Keratinocyte (primary cell): ENCODE data around the gene PRAMEF17. TPM values are rescaled to one million over a fixed set of nuclear protein-coding genes. Genes with fewer than 3 reads are reported as not detected.
"Not testable (repeated sequence)": the region's sequence is repeated elsewhere in the genome, so short reads cannot be mapped to it uniquely, and the experiment has no call there.

Experiments
- DNase-seq: peaks from one replicate; pipeline ENCODE4 v3.0.0-alpha.2; 2011; ENCODE audit warnings: low read depth, missing footprints, low spot score
- FAIRE-seq: peaks from 2 replicates; lab custom pipeline; 2011; peaks lifted over from hg19 to GRCh38; lab: Jason Lieb, UNC
- H2AFZ ChIP-seq: 2 replicates; pipeline ENCODE4 v1.6.0; 2012; ENCODE audit warnings: low read length, control low read depth, inconsistent platforms; ENCODE audit not compliant: control insufficient read depth
- H3K27ac ChIP-seq: 2 replicates; pipeline ENCODE4 v1.5.1; 2011; ENCODE audit warnings: low read length; ENCODE audit not compliant: control insufficient read depth, insufficient read depth
- H3K27me3 ChIP-seq: 3 replicates; pipeline ENCODE4 v1.6.0; 2011; ENCODE audit warnings: low read length; ENCODE audit not compliant: control insufficient read depth, insufficient read depth; ENCODE audit errors: extremely low read depth
- H3K36me3 ChIP-seq, 2 experiments: 2 replicates in 1 of 2; 3 replicates in 1 of 2; pipeline ENCODE4 v1.5.1; 2011; ENCODE audit warnings: low read length in 2 of 2, mild to moderate bottlenecking in 1 of 2; ENCODE audit not compliant: control insufficient read depth in 2 of 2, insufficient read depth in 2 of 2; ENCODE audit errors: extremely low read depth in 1 of 2
- H3K4me1 ChIP-seq: 3 replicates; pipeline ENCODE4 v1.5.1; 2011; ENCODE audit warnings: low read length; ENCODE audit not compliant: control insufficient read depth, insufficient read depth; ENCODE audit errors: extremely low read depth
- H3K4me2 ChIP-seq: 3 replicates; pipeline ENCODE4 v1.6.0; 2011; ENCODE audit warnings: low read depth, low read length; ENCODE audit not compliant: control insufficient read depth, insufficient read depth; ENCODE audit errors: extremely low read depth
- H3K4me3 ChIP-seq, 3 experiments: fragments of 200-600 bp in 1 of 3; sonication (generic) in 1 of 3; 2 replicates in 2 of 3; 3 replicates in 1 of 3; pipeline ENCODE4 v1.5.1; 2011 to 2016; ENCODE audit warnings: low read length in 3 of 3, mild to moderate bottlenecking in 3 of 3, control low read depth in 2 of 3, inconsistent platforms in 1 of 3, low read depth in 1 of 3, mixed read lengths in 1 of 3, mixed run types in 1 of 3, moderate library complexity in 1 of 3; ENCODE audit not compliant: control insufficient read depth in 2 of 3, insufficient read depth in 2 of 3; ENCODE audit errors: extremely low read depth in 1 of 3
- H3K79me2 ChIP-seq: 2 replicates; pipeline ENCODE4 v1.6.0; 2012; ENCODE audit warnings: low read length; ENCODE audit not compliant: control insufficient read depth, insufficient read depth
- H3K9ac ChIP-seq: 3 replicates; pipeline ENCODE4 v1.6.0; 2011; ENCODE audit warnings: low read length; ENCODE audit not compliant: control insufficient read depth, insufficient read depth; ENCODE audit errors: extremely low read depth
- H3K9me1 ChIP-seq: 3 replicates; pipeline ENCODE4 v1.6.0; 2011; ENCODE audit warnings: low read length; ENCODE audit not compliant: control insufficient read depth, insufficient read depth; ENCODE audit errors: extremely low read depth
- H3K9me3 ChIP-seq: 2 replicates; pipeline ENCODE4 v1.5.1; 2012; ENCODE audit warnings: low read depth, low read length; ENCODE audit not compliant: control insufficient read depth
- H4K20me1 ChIP-seq: 3 replicates; pipeline ENCODE4 v1.6.0; 2011; ENCODE audit warnings: low read length; ENCODE audit not compliant: control insufficient read depth, insufficient read depth; ENCODE audit errors: extremely low read depth
- dilution Hi-C: fragments of 300-500 bp; cut with MboI; formaldehyde crosslinking; loops from one replicate; pipeline ENCODE4 v1.7.0; 2020; ENCODE audit warnings: low sequenced_read_pairs; ENCODE audit not compliant: extremely low pct_ligation_motif_present
- polyA plus RNA-seq, 5 experiments: library from polyadenylated mRNA; depleted of rRNA in 3 of 5; stranded (reverse) in 3 of 5; stranded (forward) in 1 of 5; unstranded in 1 of 5; fragments of >200 nt; gene quantifications; 1 replicate in 1 of 5; 2 replicates in 3 of 5; 3 replicates in 1 of 5; pipeline versions ENCODE4 v1.2.1 to v1.2.3, GENCODE V29; 2011 to 2012; ENCODE audit warnings: missing spikeins in 2 of 5, low read depth in 1 of 5, low replicate concordance in 1 of 5
- TF ChIP-seq, protein P1 (sequence below), 3 experiments: IDR thresholded peaks in 1 of 3; conservative IDR thresholded peaks in 1 of 3; optimal IDR thresholded peaks in 1 of 3; 2 replicates in 2 of 3; 3 replicates in 1 of 3; pipeline versions ENCODE3 to v1.5.1; 2011; ENCODE audit warnings: low read length in 3 of 3, mild to moderate bottlenecking in 3 of 3, moderate library complexity in 2 of 3, control low read depth in 1 of 3, inconsistent platforms in 1 of 3; ENCODE audit not compliant: insufficient read depth in 2 of 3; ENCODE audit errors: extremely low read depth in 1 of 3

Gene PRAMEF17
- polyA plus RNA-seq, 1 donor (not counting 4 experiments of a cell fraction or from before 2014, with no cell fraction given) = not detected

- H2AFZ ChIP-seq, H4K20me1 ChIP-seq, H3K9me1 ChIP-seq, FAIRE-seq, H3K27ac ChIP-seq, H3K4me3 ChIP-seq, H3K36me3 ChIP-seq, H3K9me3 ChIP-seq, H3K27me3 ChIP-seq, DNase-seq, dilution Hi-C loops, H3K79me2 ChIP-seq, H3K4me1 ChIP-seq, H3K4me2 ChIP-seq, H3K9ac ChIP-seq: not testable (repeated sequence)
- TF ChIP-seq, protein P1, sequence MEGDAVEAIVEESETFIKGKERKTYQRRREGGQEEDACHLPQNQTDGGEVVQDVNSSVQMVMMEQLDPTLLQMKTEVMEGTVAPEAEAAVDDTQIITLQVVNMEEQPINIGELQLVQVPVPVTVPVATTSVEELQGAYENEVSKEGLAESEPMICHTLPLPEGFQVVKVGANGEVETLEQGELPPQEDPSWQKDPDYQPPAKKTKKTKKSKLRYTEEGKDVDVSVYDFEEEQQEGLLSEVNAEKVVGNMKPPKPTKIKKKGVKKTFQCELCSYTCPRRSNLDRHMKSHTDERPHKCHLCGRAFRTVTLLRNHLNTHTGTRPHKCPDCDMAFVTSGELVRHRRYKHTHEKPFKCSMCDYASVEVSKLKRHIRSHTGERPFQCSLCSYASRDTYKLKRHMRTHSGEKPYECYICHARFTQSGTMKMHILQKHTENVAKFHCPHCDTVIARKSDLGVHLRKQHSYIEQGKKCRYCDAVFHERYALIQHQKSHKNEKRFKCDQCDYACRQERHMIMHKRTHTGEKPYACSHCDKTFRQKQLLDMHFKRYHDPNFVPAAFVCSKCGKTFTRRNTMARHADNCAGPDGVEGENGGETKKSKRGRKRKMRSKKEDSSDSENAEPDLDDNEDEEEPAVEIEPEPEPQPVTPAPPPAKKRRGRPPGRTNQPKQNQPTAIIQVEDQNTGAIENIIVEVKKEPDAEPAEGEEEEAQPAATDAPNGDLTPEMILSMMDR (optimal IDR thresholded peaks at IDR 0.05 in 1 of 3, IDR thresholded peaks at IDR 0.05 in 1 of 3, conservative IDR thresholded peaks at IDR 0.05 in 1 of 3; ENCODE audit: extremely low read depth in 1 of 3, insufficient read depth in 2 of 3, low read length in 3 of 3) = peak in 1 of 3 experiments; percentile 8
Observed at GRCh38 chr1:13368544-13368943, 20.9 kb upstream of the PRAMEF17 start.

GRCh38 chr1:13378983-13379382, 10.4 kb upstream of the PRAMEF17 start:
- H3K9me3 ChIP-seq, H3K36me3 ChIP-seq, H4K20me1 ChIP-seq, H3K9ac ChIP-seq, H3K9me1 ChIP-seq, DNase-seq, dilution Hi-C loops, FAIRE-seq, H3K4me3 ChIP-seq, H3K27me3 ChIP-seq, H3K79me2 ChIP-seq, H3K27ac ChIP-seq, H3K4me1 ChIP-seq, H2AFZ ChIP-seq, H3K4me2 ChIP-seq: not testable (repeated sequence)

GRCh38 chr1:13380380-13380779, 9.1 kb upstream of the PRAMEF17 start:
- FAIRE-seq, H3K79me2 ChIP-seq, DNase-seq, dilution Hi-C loops, H4K20me1 ChIP-seq, H3K9ac ChIP-seq, H3K27me3 ChIP-seq, H2AFZ ChIP-seq, H3K9me1 ChIP-seq, H3K4me2 ChIP-seq, H3K4me1 ChIP-seq, H3K4me3 ChIP-seq, H3K9me3 ChIP-seq, H3K36me3 ChIP-seq, H3K27ac ChIP-seq: not testable (repeated sequence)

- DNase-seq, H2AFZ ChIP-seq, H3K9me3 ChIP-seq, H4K20me1 ChIP-seq, dilution Hi-C loops, FAIRE-seq, H3K27ac ChIP-seq, H3K4me3 ChIP-seq, H3K36me3 ChIP-seq, H3K9me1 ChIP-seq, H3K9ac ChIP-seq, H3K4me2 ChIP-seq, H3K79me2 ChIP-seq, H3K4me1 ChIP-seq, H3K27me3 ChIP-seq: not testable (repeated sequence)
Observed at GRCh38 chr1:13393004-13393403, 3.6 kb downstream of the PRAMEF17 start.
